GM12892 (cell line): ENCODE data around the gene WNT2.

Source experiments
- POLR2A ChIP-seq: IDR thresholded peaks from 2 replicates; pipeline ENCODE4 v1.6.1; 2011; ENCODE audit warnings: low read depth, low read length, control low read depth
- POLR2AphosphoS5 ChIP-seq: IDR thresholded peaks from 2 replicates; pipeline ENCODE4 v1.6.1; 2011; ENCODE audit warnings: low read depth, low read length, control low read depth
- TAF1 ChIP-seq: IDR thresholded peaks from 2 replicates; pipeline ENCODE4 v1.6.1; 2011; ENCODE audit warnings: low read depth, mild to moderate bottlenecking, control low read depth, low read length, borderline replicate concordance

DNA sequence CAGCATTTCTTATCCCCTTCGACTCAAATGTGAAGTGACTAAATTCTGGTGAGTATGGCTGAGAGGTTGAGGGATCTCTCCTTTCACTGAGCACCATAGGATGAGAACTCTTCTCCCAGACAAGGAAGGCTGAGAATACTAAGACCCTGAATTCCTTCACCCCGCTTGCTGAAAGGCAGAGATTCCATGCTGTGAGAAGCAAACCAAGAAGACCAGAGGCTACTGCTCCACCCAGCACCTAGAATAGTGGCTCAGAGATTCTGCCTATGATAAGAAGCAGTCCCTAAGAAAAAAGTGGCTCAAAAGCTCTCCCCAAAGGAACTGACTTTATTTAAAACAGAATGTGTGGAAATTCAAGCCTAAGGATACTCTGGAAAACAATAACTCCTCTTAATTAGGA is 26.7 kb upstream of the WNT2 start:
- TF ChIP-seq TAF1 (no peak), POLR2A (no peak), POLR2AphosphoS5 (no peak)
